T-helper 1 cell treated with Interleukin-12 subunit alpha and Interleukin-12 subunit beta and Interleukin-4 antibody, amounts not matched to agents 30 ng/mL and 1 ng/mL, for 36 hours (primary cell): Measurements from ENCODE around the gene WDR17. TPM values are rescaled to one million over a fixed set of nuclear protein-coding genes. Genes with fewer than 3 reads are reported as not detected.

Source experiments
- total RNA-seq: library from RNA; stranded (reverse); gene quantifications from 2 replicates; pipeline ENCODE4 v1.2.3, GENCODE V29; 2022

Gene WDR17
- total RNA-seq, 1 donor from 2014 or later, result 0.69 TPM

Other genes with a start within 250 kb of the WDR17 start
- not detected in 2 replicates for gene SPATA4, start 129.7 kb downstream of the WDR17 start, total RNA-seq
- gene ASB5, start 203.4 kb downstream of the WDR17 start, total RNA-seq, result not detected in 2 replicates